GM19023 (cell line): ENCODE results near the gene HIPK2.

Experiments
- ATAC-seq: cut with Tn5 transposase; IDR thresholded peaks from one replicate; pipeline ENCODE4 v1.9.1; 2021; ENCODE audit warnings: mild to moderate bottlenecking, moderate library complexity; ENCODE audit not compliant: unreplicated experiment

The HIPK2 gene

DNA sequence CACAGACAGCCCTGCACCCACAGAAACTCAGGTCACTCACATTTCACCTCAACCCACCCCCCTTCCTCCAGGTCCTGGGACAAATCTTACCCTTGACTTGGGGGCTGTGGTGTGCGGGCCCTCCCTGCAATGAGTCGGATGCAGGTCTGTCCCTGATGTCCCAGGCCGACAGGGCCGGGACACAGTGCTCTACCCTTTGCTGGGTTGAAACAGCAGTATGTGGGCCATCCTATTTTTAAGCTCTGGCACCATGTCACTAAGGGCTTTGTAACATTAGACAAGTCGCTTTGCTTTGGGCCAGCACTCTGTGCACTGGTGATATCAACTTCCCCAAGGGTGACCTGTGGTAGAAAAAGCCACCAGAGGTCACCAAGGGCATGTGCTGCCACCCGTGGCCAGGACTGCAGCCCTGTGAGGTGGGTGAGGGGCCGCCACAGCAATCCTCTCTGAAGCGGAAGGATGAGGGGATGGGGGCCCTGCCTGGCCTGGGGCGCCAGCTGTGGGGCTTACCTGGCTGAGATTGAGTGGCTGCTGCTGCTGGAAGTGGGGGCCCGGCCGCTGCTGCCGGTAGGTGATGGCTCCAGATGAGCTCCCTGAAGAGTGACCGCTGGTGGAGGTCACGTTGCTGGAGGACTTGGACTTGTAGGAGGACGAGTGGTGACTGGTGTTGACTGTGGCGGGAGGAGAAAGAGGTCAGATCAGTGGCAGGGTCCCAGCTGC lies 203.0 kb downstream of the HIPK2 start:
- ATAC-seq: no peak

DNA sequence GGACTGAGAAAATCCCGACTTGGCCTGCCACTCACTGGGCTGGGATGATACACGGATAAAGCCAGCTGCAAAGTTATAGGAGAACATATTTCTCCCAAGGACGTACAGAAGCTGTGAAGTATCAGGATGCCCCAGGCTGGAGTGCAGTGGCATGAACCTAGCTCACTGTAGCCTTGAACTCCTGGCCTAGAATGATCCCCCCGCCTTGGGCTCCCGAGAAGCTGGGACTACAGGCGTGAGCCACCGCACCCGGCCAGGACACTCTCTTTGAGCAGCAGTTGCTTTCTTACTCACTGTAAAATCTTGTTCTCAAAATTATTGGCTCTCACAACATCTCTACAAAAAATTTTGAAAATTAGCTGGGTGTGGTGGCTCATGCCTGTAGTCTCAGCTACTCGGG lies 203.9 kb downstream of the HIPK2 start:
- no peak for ATAC-seq

- ATAC-seq: no peak
Observed at GRCh38 chr7:139572704-139573385, 205.0 kb downstream of the HIPK2 start.

- ATAC-seq: no peak
Observed at GRCh38 chr7:139572071-139572470, 205.7 kb downstream of the HIPK2 start.

- ATAC-seq: no peak
Observed at GRCh38 chr7:139571651-139572050, 206.1 kb downstream of the HIPK2 start.

DNA sequence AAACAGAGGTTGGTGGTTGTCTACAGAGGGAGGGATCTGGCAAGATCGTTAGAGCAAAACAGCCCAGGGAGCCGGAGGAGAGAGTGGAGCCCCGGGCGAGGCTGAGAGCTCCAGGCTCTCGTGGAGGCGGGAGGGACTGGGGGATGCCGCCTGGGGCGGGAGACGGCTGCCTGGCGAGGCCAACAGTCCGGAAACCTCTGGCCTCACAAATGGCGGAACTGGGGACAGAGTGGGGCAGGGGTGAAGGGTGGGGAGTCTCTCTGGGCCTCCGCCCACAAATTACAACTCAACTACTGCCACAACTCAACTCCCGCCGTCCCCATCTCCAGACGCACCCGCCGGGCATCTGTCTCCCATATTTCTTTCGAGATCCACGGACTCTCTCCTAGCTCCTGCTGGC lies 206.6 kb downstream of the HIPK2 start:
- ATAC-seq: no peak

DNA sequence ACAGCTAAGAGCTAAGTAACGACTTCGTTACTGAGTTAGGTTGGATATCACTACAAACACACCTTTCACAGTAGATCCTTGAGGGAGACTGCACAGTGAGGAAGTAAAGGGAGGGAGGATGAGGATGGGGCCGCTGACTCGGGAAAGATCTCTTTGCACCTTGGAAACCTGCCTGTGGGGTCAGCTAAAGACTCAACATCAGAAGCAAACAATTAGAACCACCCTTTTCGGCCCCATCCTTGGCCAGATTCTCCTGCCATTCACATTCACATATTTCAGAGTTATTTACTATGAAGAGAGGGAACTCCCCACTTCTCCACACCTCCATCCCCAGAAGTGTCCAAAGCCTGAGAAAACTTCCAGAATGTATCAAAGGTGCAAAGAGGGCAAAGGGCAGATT lies 207.2 kb downstream of the HIPK2 start:
- no peak for ATAC-seq

DNA sequence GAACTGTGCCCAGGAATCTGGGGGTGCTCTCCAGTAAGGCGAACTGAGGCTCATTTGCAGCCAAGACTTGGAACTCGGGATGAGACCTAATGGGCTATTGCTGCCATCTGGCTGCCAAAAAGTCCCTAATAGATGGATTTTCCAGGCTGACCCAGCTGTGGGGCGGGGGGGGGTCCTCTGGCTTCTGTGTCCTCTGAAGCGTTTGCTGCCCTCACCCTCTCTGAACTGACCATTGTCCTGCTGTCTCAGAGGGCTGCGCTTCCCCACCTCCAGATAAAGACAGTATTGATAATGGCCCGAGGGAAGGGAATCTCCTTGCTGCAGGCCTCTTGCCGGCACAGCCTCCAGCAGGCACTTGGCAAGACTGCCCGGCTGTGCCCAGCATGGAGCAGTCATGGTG lies 207.7 kb downstream of the HIPK2 start:
- ATAC-seq: no peak

GRCh38 chr7:139568813-139569490 lies 208.8 kb downstream of the HIPK2 start:
- no peak for ATAC-seq

DNA sequence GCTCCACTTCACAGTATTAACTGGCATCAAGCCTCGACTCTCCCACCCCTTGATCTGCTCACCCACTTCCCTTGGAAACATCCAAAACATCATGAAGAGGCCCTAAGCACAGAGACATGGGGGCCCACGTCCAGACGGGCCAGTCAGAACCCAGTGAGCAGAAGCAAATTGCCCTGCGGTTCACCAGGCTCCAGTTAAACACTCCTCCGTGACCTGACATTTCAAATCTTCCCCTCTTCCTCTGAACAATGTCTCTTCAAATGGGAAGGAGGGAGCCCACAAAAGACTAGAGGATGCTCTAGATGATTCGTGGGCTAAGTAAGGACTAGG lies 209.5 kb downstream of the HIPK2 start:
- no peak for ATAC-seq

DNA sequence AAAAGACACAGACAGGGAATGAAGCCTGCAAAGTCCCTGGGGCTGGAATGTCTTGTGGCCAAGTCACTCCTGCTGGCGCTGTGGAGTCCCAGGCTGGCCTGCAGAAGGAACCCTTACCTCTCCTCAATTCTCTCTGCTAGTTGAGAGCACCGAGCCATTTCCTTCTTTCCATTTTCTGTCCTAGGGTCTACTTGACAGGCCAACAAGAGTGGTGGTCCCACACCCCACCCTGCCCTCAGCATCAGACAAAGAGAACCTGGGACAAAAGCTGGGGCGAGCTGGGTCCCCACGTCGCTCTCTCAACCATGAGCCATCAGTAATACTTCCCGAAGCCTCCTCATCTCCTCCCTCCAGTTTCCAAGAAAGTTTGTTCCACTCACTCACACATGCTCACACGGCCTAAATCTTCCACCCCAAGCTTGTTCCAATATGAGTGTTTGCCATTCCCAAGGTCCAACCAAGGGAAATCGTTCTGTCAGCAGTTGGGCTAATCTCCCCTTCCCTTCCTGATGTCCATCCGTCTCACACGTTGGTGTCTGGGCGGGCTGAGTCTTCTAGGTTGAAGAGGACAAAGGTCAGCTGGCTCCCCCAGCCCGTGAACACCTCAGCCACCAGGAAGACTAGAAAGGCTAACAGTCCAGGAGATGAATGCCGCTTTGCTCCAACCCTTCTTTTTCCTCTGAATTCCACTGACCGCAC lies 210.0 kb downstream of the HIPK2 start:
- no peak for ATAC-seq

DNA sequence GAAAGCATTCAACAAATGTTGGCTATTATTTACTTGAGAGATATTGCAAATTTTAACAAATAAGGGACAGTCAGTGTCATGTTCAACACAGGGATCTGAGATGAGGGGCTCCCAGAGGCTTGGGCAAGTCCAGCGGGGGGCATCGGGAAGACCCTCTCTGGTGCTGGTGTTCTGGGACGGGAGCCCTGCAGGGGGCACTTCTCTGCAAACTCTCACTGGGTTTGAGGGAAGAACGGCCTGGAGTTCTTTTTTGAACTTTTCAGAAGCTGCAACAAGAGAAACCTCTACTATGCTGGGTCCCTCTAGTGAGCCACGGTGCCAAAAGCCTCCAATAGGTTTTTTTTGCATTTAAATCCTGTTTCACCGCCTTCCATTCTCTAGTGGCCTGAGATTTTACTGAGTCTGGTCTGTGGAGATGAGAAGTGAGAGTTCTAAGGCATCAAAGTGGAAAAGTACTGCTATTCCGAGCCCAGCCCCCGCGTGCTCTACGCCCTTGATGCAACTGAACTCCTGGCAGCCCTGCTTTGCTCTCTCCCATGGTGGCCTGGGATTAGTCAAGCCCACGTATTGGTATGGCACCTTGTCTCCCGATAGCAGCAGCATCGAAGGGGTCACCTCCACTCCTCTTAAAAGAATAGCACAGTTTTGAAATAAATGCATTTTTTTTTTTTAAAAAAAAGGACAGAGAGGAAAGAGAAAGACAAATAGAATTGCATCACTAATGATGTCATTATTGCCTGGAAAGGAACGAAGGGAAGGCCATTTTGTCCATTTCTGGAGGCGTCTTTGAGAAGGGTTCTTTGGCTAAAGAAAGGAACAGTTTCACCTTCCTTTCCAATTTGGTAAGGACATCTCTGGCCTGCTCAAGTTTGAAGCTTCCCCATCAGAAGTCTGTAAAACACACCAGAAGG lies 210.8 kb downstream of the HIPK2 start:
- ATAC-seq: no peak

DNA sequence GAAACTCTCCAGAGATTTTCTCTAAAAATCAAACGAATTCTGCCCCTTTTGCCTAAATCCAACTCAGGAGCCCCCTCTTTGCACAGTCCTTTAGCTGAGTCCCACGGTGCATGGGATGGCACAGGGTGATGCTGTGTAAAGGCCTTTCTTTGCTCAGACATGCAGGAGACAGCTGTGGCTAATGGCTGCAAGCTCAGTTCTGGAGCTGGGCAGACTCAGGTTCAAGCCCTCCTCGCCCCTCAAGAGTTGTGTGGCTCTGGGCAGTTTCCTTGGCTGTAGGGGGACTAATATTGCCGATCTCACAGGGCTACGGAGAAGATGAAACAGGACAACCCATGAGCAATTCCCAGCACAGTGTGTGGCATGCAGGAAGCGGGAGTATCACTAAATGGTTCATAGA lies 211.7 kb downstream of the HIPK2 start:
- ATAC-seq: no peak

GRCh38 chr7:139563856-139564255 lies 213.9 kb downstream of the HIPK2 start:
- ATAC-seq: no peak

- ATAC-seq: no peak
Observed at GRCh38 chr7:139562961-139563565, 214.7 kb downstream of the HIPK2 start.

DNA sequence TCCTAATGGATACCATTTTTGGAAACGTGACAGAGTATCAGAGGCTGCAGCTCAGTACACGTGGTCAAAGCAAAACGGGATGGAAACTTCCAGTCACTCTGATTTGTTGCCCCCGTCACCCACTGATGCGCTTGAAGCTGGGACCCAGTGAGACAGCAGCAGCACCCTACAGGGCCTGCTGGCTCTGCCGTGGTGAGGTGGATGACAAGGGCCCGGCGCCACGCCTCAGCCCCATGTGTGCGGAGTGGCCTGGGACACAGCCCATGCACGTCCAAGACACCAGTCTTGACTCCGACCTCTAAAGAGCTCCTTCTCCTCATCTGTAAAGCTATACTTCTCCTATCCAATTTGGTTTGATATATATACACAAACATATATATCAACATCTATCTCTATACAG lies 215.3 kb downstream of the HIPK2 start:
- ATAC-seq: no peak

DNA sequence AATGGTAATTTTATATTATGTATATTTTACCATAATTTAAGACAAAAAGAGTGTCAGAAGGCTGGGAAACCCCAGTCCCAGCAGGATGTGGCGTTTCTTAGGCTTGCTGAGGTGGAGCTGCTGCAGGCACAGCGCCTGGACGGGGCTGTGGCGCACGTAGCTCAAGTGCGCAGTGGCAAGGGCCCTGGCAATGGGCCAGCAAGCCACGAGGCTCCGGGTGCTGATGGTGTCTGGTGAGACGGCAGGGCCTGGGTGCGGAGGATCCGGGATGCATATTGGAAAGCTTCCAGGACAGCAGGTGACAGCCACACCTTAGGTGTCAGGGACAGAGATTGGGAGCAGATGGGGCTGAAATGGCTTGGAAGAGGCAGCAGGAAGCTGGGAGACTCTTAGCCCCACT lies 217.1 kb downstream of the HIPK2 start:
- no peak for ATAC-seq

GRCh38 chr7:139560199-139560598 lies 217.6 kb downstream of the HIPK2 start:
- no peak for ATAC-seq

- no peak for ATAC-seq
Observed at GRCh38 chr7:139559364-139560105, 218.3 kb downstream of the HIPK2 start.
